HepG2 (cell line): ENCODE measurements around the gene SLC43A1. TPM values are rescaled to one million over a fixed set of nuclear protein-coding genes. Genes with fewer than 3 reads are reported as not detected.

Experiments
- AFF4 ChIP-seq: sonication (generic); formaldehyde crosslinking; IDR thresholded peaks from 2 replicates; pipeline ENCODE4 v1.4.0; 2020; ENCODE audit warnings: missing genetic modification reagents
- ARNTL ChIP-seq: sonication (generic); formaldehyde crosslinking; IDR thresholded peaks from 2 replicates; pipeline ENCODE4 v1.4.0; 2020; ENCODE audit warnings: mild to moderate bottlenecking, missing genetic modification reagents
- CBX1 ChIP-seq: IDR thresholded peaks from one replicate; pipeline ENCODE4 v1.6.1; 2016; ENCODE audit warnings: antibody characterized with exemption, low read depth
- HNRNPH1 ChIP-seq: fragments of 200-400 bp; formaldehyde crosslinking; optimal IDR thresholded peaks from 2 replicates; pipeline ENCODE3; 2017; ENCODE audit warnings: mild to moderate bottlenecking, low read depth, low read length
- IRF1 ChIP-seq: sonication (generic); formaldehyde crosslinking; IDR thresholded peaks from 2 replicates; pipeline ENCODE4 v1.4.0; 2020; ENCODE audit warnings: low read depth, mild to moderate bottlenecking, missing genetic modification reagents
- NFE2 ChIP-seq: sonication (generic); formaldehyde crosslinking; IDR thresholded peaks from 2 replicates; pipeline ENCODE4 v1.4.0; 2020; ENCODE audit warnings: missing genetic modification reagents
- NONO ChIP-seq, 2 experiments: fragments of 450-650 bp in 1 of 2; sonication (generic) in 1 of 2; formaldehyde crosslinking in 1 of 2; IDR thresholded peaks in 1 of 2; conservative IDR thresholded peaks in 1 of 2; 2 replicates each; pipeline versions ENCODE4 v1.6.1 to v1.8.0; 2017 to 2022; ENCODE audit warnings: mild to moderate bottlenecking in 1 of 2, missing genetic modification reagents in 1 of 2, moderate library complexity in 1 of 2
- RARG ChIP-seq: sonication (generic); formaldehyde crosslinking; IDR thresholded peaks from 2 replicates; pipeline ENCODE4 v1.4.0; 2020; ENCODE audit warnings: low read depth, mild to moderate bottlenecking, missing genetic modification reagents
- RBFOX2 ChIP-seq: fragments of 200-400 bp; formaldehyde crosslinking; IDR thresholded peaks from 2 replicates; pipeline ENCODE4 v1.6.1; 2017; ENCODE audit warnings: low read depth, mild to moderate bottlenecking, low read length
- RORA ChIP-seq: sonication (generic); formaldehyde crosslinking; IDR thresholded peaks from 2 replicates; pipeline ENCODE4 v1.5.0; 2020; ENCODE audit warnings: mild to moderate bottlenecking, missing genetic modification reagents, moderate library complexity
- SALL1 ChIP-seq: sonication (generic); formaldehyde crosslinking; IDR thresholded peaks from 2 replicates; pipeline ENCODE4 v1.8.0; 2022; ENCODE audit warnings: mild to moderate bottlenecking, missing genetic modification reagents
- SMAD9 ChIP-seq: sonication (generic); formaldehyde crosslinking; IDR thresholded peaks from 2 replicates; pipeline ENCODE4 v1.5.1; 2020; ENCODE audit warnings: mild to moderate bottlenecking, missing genetic modification reagents
- STAT5B ChIP-seq: sonication (generic); formaldehyde crosslinking; IDR thresholded peaks from 2 replicates; pipeline ENCODE4 v1.4.0; 2020; ENCODE audit warnings: missing genetic modification reagents
- TSC22D2 ChIP-seq: sonication (generic); formaldehyde crosslinking; IDR thresholded peaks from 2 replicates; pipeline ENCODE4 v1.5.1; 2020; ENCODE audit warnings: missing genetic modification reagents, mild to moderate bottlenecking, borderline replicate concordance
- ZBTB49 ChIP-seq: sonication (generic); formaldehyde crosslinking; IDR thresholded peaks from 2 replicates; pipeline ENCODE4 v1.4.0; 2020; ENCODE audit warnings: missing genetic modification reagents, borderline replicate concordance
- ZNF10 ChIP-seq: sonication (generic); formaldehyde crosslinking; IDR thresholded peaks from 2 replicates; pipeline ENCODE4 v1.4.0; 2020; ENCODE audit warnings: mild to moderate bottlenecking, low read depth, missing genetic modification reagents, borderline replicate concordance
- ZNF501 ChIP-seq: sonication (generic); formaldehyde crosslinking; IDR thresholded peaks from 2 replicates; pipeline ENCODE4 v1.5.1; 2020; ENCODE audit warnings: mild to moderate bottlenecking, moderate library complexity, missing genetic modification reagents
- ZNF530 ChIP-seq: sonication (generic); formaldehyde crosslinking; IDR thresholded peaks from 2 replicates; pipeline ENCODE4 v1.5.0; 2020; ENCODE audit warnings: low read depth, mild to moderate bottlenecking, missing genetic modification reagents
- ZNF572 ChIP-seq: sonication (generic); formaldehyde crosslinking; IDR thresholded peaks from 2 replicates; pipeline ENCODE4 v1.5.1; 2020; ENCODE audit warnings: mild to moderate bottlenecking, missing genetic modification reagents
- ZNF737 ChIP-seq: sonication (generic); formaldehyde crosslinking; IDR thresholded peaks from 2 replicates; pipeline ENCODE4 v1.5.0; 2020; ENCODE audit warnings: missing genetic modification reagents, mild to moderate bottlenecking, borderline replicate concordance
- ZNF781 ChIP-seq: sonication (generic); formaldehyde crosslinking; IDR thresholded peaks from 2 replicates; pipeline ENCODE4 v1.5.1; 2020; ENCODE audit warnings: borderline replicate concordance, mild to moderate bottlenecking, missing genetic modification reagents; ENCODE audit errors: not compliant biosample characterization
- ZNF891 ChIP-seq: sonication (generic); formaldehyde crosslinking; IDR thresholded peaks from 2 replicates; pipeline ENCODE4 v1.5.0; 2020; ENCODE audit warnings: mild to moderate bottlenecking, missing genetic modification reagents
- polyA plus RNA-seq, 8 experiments: library from polyadenylated mRNA; depleted of rRNA in 3 of 8; stranded (reverse) in 7 of 8; unstranded in 1 of 8; fragments of >200 nt; fragmentation: Illumina TruSeq in 4 of 8; extraction: Trizol in 4 of 8; gene quantifications; 2 replicates each; pipeline versions ENCODE4 v1.2.1 to v1.2.3, GENCODE V29; 2011 to 2016; ENCODE audit warnings: low read depth in 4 of 8, missing spikeins in 1 of 8, mixed read lengths in 1 of 8; ENCODE audit not compliant: insufficient read depth in 1 of 8
- total RNA-seq, 5 experiments: library from RNA; depleted of rRNA; stranded (reverse); fragments of >200 nt; fragmentation: Illumina TruSeq; extraction: Trizol; gene quantifications; 2 replicates each; pipeline ENCODE4 v1.2.3, GENCODE V29; 2016; ENCODE audit warnings: low read depth in 1 of 5

SLC43A1 gene
- total and polyA plus RNA-seq, 2 of the 13 experiments (the other 11 are each of a cell fraction or from before 2014, with no cell fraction given), result 72.3 to 87.6 TPM

GRCh38 chr11:57515332-57516060 lies at the start of gene SLC43A1 (continued):
- TF ChIP-seq SALL1 (CRISPR knock-in tag) (peak; percentile 73), ARNTL (CRISPR knock-in tag) (peak; percentile 81; the same call in 1 of the 2 replicates), ZNF530 (CRISPR knock-in tag) (0 out of 2 replicates have a peak, but pooled peaks have one; percentile 70), ZBTB49 (CRISPR knock-in tag) (no peak), NFE2 (CRISPR knock-in tag) (no peak), ZNF737 (CRISPR knock-in tag) (no peak), IRF1 (CRISPR knock-in tag) (no peak), ZNF572 (CRISPR knock-in tag) (no peak), ZNF781 (CRISPR knock-in tag) (no peak), SMAD9 (CRISPR knock-in tag) (0 out of 2 replicates have a peak, but pooled peaks have one; percentile 15), NONO (IDR thresholded peaks at IDR 0.05) (no peak), NONO (CRISPR knock-in tag; conservative IDR thresholded peaks at IDR 0.05) (no peak; the same call in 1 of the 2 replicates), RBFOX2 (peak; percentile 87), STAT5B (no peak), AFF4 (CRISPR knock-in tag) (0 out of 2 replicates have a peak, but pooled peaks have one; percentile 35), TSC22D2 (CRISPR knock-in tag) (no peak), RORA (CRISPR knock-in tag) (no peak), HNRNPH1 (no peak), CBX1 (no peak), ZNF891 (CRISPR knock-in tag) (peak; percentile 54; the same call in 1 of the 2 replicates), RARG (CRISPR knock-in tag) (no peak), ZNF501 (CRISPR knock-in tag) (no peak; the same call in 1 of the 2 replicates), ZNF10 (CRISPR knock-in tag) (no peak)
